Hematopoietic multipotent progenitor cell treated with erythropoietin and hydrocortisone succinate and interleukin-3 and kit ligand, for 4 days (in vitro differentiated cells): ENCODE results near the gene CD63.

Experiments used
- DNase-seq: peaks from one replicate; pipeline ENCODE4 v3.0.0-alpha.2; 2015

CD63 gene

DNA sequence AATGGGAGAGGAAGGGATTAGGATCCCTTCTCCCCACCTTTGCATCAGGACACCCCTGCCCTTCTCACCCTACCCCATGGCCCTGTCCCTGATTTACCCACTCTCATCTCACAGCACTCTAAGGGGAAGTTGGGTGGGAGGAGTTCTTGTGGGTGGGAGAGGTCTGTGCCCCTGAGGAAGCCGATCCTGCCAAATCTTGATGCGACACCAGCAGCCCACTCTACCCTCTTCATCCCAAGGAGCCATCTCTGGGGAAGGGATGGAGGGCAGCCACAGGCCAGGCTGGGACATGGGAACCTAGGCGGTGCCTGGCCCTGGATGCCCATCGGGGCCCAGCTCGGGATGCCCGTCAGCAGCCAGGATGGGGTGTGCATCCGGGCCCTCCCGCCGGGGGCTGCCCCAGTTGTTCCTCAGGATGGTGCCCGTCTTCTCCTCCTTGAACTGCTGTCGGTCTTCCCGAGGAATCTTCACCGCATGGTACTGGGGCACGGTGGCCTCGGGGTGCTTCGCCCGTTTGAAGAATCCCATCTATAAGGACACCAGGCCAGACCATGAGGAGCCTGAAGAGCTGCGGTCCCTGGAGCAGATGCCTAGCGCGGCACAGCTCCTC, 43.9 kb downstream of the CD63 start:
- no peak for DNase-seq

- no peak for DNase-seq
These were observed 45.1 kb downstream of the CD63 start for GRCh38 chr12:55683676-55684075.

GRCh38 chr12:55682087-55682796, 46.6 kb downstream of the CD63 start:
- DNase-seq, result no peak

- peak; percentile 70 for DNase-seq
These were observed 47.4 kb downstream of the CD63 start for GRCh38 chr12:55681142-55682077.

DNA sequence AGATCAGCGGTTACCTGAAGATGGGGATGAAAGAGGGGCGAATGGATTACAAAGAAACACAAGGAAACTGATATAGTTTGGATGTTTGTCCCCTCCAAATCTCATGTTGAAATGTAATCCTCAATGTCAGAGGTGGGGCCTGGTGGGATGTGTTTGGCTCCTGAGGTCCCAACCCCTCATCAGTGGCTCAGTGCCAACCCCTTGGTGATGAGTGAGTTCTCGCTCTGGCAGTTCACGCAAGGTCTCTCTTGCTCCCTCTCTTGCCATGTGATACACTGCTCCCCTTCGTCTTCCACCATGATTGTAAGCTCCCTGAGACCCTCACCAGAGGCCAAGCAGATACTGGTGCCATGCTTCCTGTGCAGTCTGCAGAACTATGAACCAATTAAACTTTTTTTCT, 49.1 kb downstream of the CD63 start:
- DNase-seq, result no peak

DNA sequence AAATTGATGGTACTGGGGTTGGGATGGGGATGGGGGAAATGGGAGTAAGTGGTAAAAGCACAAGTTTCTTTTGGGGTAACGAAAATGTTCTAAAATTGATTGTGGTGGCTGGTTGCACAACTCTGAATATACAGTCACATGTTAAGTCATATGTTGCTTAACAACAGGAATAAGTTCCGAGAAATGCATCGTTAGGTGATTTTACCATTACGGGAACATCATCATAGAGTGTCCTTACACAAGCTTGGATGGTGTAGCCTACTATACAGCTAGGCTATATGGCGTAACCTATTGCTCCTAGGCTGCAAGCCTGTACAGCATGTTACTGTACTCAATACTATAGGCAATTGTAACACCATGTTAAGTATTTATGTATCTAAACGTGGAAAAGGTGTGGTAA, 52.1 kb downstream of the CD63 start:
- peak; percentile 14 for DNase-seq

GRCh38 chr12:55675666-55676065, 53.1 kb downstream of the CD63 start:
- no peak for DNase-seq
